Activated CD8-positive, alpha-beta T cell treated with anti-CD3 and anti-CD28 coated beads for 36 hours (primary cell): ENCODE results near the gene NPAS2. TPM values are rescaled to one million over a fixed set of nuclear protein-coding genes. Genes with fewer than 3 reads are reported as not detected.

Source experiments
- ATAC-seq: fragments of 200-7000 bp; cut with Tn5 transposase; one replicate; pipeline ENCODE4 v1.10.0; 2021; ENCODE audit warnings: mild to moderate bottlenecking, moderate library complexity
- CTCF ChIA-PET: fragments of 350-600 bp; sonication (Branson Sonifier 250); formaldehyde crosslinking; loops from one replicate; lab custom pipeline; 2021; ENCODE audit warnings: antibody characterized with exemption; lab: Charles Lee
- POLR2A ChIA-PET: fragments of 350-600 bp; sonication (Branson Sonifier 250); formaldehyde crosslinking; loops from one replicate; lab custom pipeline; 2021; ENCODE audit warnings: antibody characterized with exemption; lab: Charles Lee
- DNase-seq: peaks from one replicate; pipeline ENCODE4 v3.0.0-alpha.2; 2020
- H3K27ac Mint-ChIP-seq: one replicate; pipeline ENCODE4 v1.8.0; 2021; ENCODE audit warnings: mild to moderate bottlenecking, mixed read lengths
- H3K27me3 Mint-ChIP-seq: one replicate; pipeline ENCODE4 v1.8.0; 2021; ENCODE audit warnings: mixed read lengths
- H3K36me3 Mint-ChIP-seq: one replicate; pipeline ENCODE4 v1.8.0; 2021; ENCODE audit warnings: low read depth, mixed read lengths
- H3K4me1 Mint-ChIP-seq: one replicate; pipeline ENCODE4 v1.8.0; 2021; ENCODE audit warnings: low read depth, mixed read lengths
- H3K4me3 Mint-ChIP-seq: one replicate; pipeline ENCODE4 v1.8.0; 2021; ENCODE audit warnings: mild to moderate bottlenecking, moderate library complexity, mixed read lengths
- H3K9me3 Mint-ChIP-seq: one replicate; pipeline ENCODE4 v1.8.0; 2021; ENCODE audit warnings: mixed read lengths
- CTCF ChIP-seq: fragments of 200-600 bp; IDR thresholded peaks from one replicate; pipeline ENCODE4 v1.8.0; 2022; ENCODE audit warnings: antibody characterized with exemption, mild to moderate bottlenecking
- intact Hi-C: fragments of 100-400 bp; cut with micrococcal nuclease; formaldehyde crosslinking; loops from one replicate; pipeline ENCODE4 v1.10.0; 2022
- total RNA-seq, 2 experiments: library from RNA; stranded (reverse); gene quantifications; one replicate each; pipeline ENCODE4 v1.2.3, GENCODE V29; 2021

The NPAS2 gene
- total RNA-seq, 2 experiments from 2014 or later: 14.4 to 15.2 TPM

- no peak overlapping the region for H3K27ac Mint-ChIP-seq
- CTCF ChIA-PET: no interaction called here
These were observed 68.0 kb downstream of the NPAS2 start for GRCh38 chr2:100887713-100888495.

GRCh38 chr2:100888601-100889000, 68.7 kb downstream of the NPAS2 start:
- no peak for ATAC-seq
- ChIA-PET CTCF (no interaction called here), POLR2A (no interaction called here)
- no peaks in the 10 kb centered on the region for H3K9me3 Mint-ChIP-seq
- H3K27ac Mint-ChIP-seq: no peak overlapping the region
- no peak overlapping the region for H3K4me3 Mint-ChIP-seq
- no peaks in the 10 kb centered on the region for H3K36me3 Mint-ChIP-seq
- intact Hi-C loops: no loop called here
- no peaks in the 10 kb centered on the region for H3K27me3 Mint-ChIP-seq
- TF ChIP-seq CTCF: no peak
- no peak for DNase-seq
- peaks cover 7% of the 10 kb centered on the region for H3K4me1 Mint-ChIP-seq

More at GRCh38 chr2:100887713-100888495, 68.0 kb downstream of the NPAS2 start:
- POLR2A ChIA-PET: no interaction called here
- no peak for TF ChIP-seq CTCF
- Mint-ChIP-seq H3K4me1 (peaks cover 14% of the 10 kb centered on the region), H3K36me3 (no peaks in the 10 kb centered on the region), H3K9me3 (no peaks in the 10 kb centered on the region), H3K27me3 (no peaks in the 10 kb centered on the region), H3K4me3 (no peak overlapping the region)
- DNase-seq: no peak
- ATAC-seq: no peak
- intact Hi-C loops: no loop called here

GRCh38 chr2:100889286-100889685, 69.3 kb downstream of the NPAS2 start:
- TF ChIP-seq CTCF: no peak
- DNase-seq: no peak
- POLR2A ChIA-PET: no interaction called here
- no peak overlapping the region for H3K27ac Mint-ChIP-seq
- no peaks in the 10 kb centered on the region for H3K27me3 Mint-ChIP-seq
- H3K36me3 Mint-ChIP-seq: no peaks in the 10 kb centered on the region
- no peaks in the 10 kb centered on the region for H3K9me3 Mint-ChIP-seq
- H3K4me1 Mint-ChIP-seq: peaks cover 6% of the 10 kb centered on the region
- ATAC-seq: no peak
- CTCF ChIA-PET: no interaction called here
- intact Hi-C loops: no loop called here
- no peak overlapping the region for H3K4me3 Mint-ChIP-seq

GRCh38 chr2:100891906-100892642, 72.1 kb downstream of the NPAS2 start:
- POLR2A ChIA-PET: no interaction called here
- ATAC-seq (no peak), DNase-seq (no peak)
- CTCF ChIA-PET: no interaction called here
- peaks cover 8% of the 10 kb centered on the region for H3K4me1 Mint-ChIP-seq
- H3K4me3 Mint-ChIP-seq: no peak overlapping the region
- TF ChIP-seq CTCF: no peak
- H3K9me3 Mint-ChIP-seq: peaks cover 1% of the 10 kb centered on the region
- intact Hi-C loops: no loop called here
- H3K27me3 Mint-ChIP-seq: no peaks in the 10 kb centered on the region
- no peak overlapping the region for H3K27ac Mint-ChIP-seq
- H3K36me3 Mint-ChIP-seq: peaks cover under 1% of the 10 kb centered on the region
